K562 (cell line): ENCODE results near the gene HOXC12.

ENCODE experiments used
- ARID4B ChIP-seq: sonication (generic); formaldehyde crosslinking; IDR thresholded peaks from 2 replicates; pipeline ENCODE4 v1.8.0; 2022; ENCODE audit warnings: mild to moderate bottlenecking, missing genetic modification reagents
- EGR1 ChIP-seq: fragments of 450-650 bp; conservative IDR thresholded peaks from 2 replicates; pipeline ENCODE4 v1.6.1; 2017; ENCODE audit warnings: mild to moderate bottlenecking
- STAT5B ChIP-seq: fragments of 250-450 bp; sonication (Bioruptor Pico); IDR thresholded peaks from 2 replicates; pipeline ENCODE4 v1.8.0; 2021; ENCODE audit warnings: mild to moderate bottlenecking, inconsistent platforms
- ZNF449 ChIP-seq: fragments of 250-450 bp; sonication (Bioruptor Pico); IDR thresholded peaks from 2 replicates; pipeline ENCODE4 v1.8.0; 2022; ENCODE audit warnings: moderate library complexity, mild to moderate bottlenecking, inconsistent platforms

- TF ChIP-seq EGR1 (no peak), ZNF449 (CRISPR knock-in tag) (no peak), ARID4B (CRISPR knock-in tag) (no peak), STAT5B (CRISPR knock-in tag) (no peak)
Observed at GRCh38 chr12:53937099-53937498, 17.6 kb upstream of the HOXC12 start.
